ENCODE results near the gene YPEL1. TPM values are rescaled to one million over a fixed set of nuclear protein-coding genes. Genes with fewer than 3 reads are reported as not detected.

The YPEL1 gene
- total and polyA plus RNA-seq, 10 of the 15 experiments (the other 5 are each of a cell fraction or from before 2014, with no cell fraction given): 0.13 to 5.0 (median 1.6) TPM

- TF ChIP-seq TAF1 (IDR thresholded peaks at IDR 0.05; ENCODE audit: borderline replicate concordance, low read depth, low read length): no peak
- TF ChIP-seq E2F4 (IDR thresholded peaks at IDR 0.05; ENCODE audit: low read depth, low read length): no peak
- no peak for TF ChIP-seq SMARCA5 (IDR thresholded peaks at IDR 0.05)
- no peak for TF ChIP-seq NR2F1 (conservative IDR thresholded peaks at IDR 0.05)
- no peak for TF ChIP-seq ZNF24 (IDR thresholded peaks at IDR 0.05)
- no peak for TF ChIP-seq MAX (IDR thresholded peaks at IDR 0.05; ENCODE audit: low read depth, low read length)
- no peak for TF ChIP-seq BRCA1 (IDR thresholded peaks at IDR 0.05; ENCODE audit: low read depth, low read length)
- TF ChIP-seq ZZZ3 (IDR thresholded peaks at IDR 0.05; ENCODE audit: control insufficient read depth, insufficient read length, low read depth): no peak
- TF ChIP-seq FOS (IDR thresholded peaks at IDR 0.05; ENCODE audit: borderline replicate concordance, extremely low read depth, insufficient read length): no peak
- no peak for TF ChIP-seq NFIC (IDR thresholded peaks at IDR 0.05; ENCODE audit: low read depth, low read length)
- TF ChIP-seq MYB (IDR thresholded peaks at IDR 0.05; ENCODE audit: borderline replicate concordance, low read depth, low read length): no peak
- no peak for TF ChIP-seq POLR2A (IDR thresholded peaks at IDR 0.05; ENCODE audit: low read depth, low read length)
- no peak for TF ChIP-seq STAT1 (conservative IDR thresholded peaks at IDR 0.05)
- no peak for TF ChIP-seq E2F8 (IDR thresholded peaks at IDR 0.05; ENCODE audit: low read depth, partially characterized antibody)
- TF ChIP-seq RELA (IDR thresholded peaks at IDR 0.05; ENCODE audit: borderline replicate concordance, partially characterized antibody): no peak
- TF ChIP-seq EGR1 (IDR thresholded peaks at IDR 0.05; ENCODE audit: borderline replicate concordance in 1 of 2, low read depth in 2 of 2, low read length in 2 of 2): no peak
- TF ChIP-seq IRF3 (IDR thresholded peaks at IDR 0.05): no peak
- no peak for TF ChIP-seq SREBF2 (IDR thresholded peaks at IDR 0.05; ENCODE audit: low read length)
- Histone ChIP-seq H3K9ac (ENCODE audit: control insufficient read depth, insufficient read depth, low read length) (no peak overlapping the region), H3K4me2 (ENCODE audit: control insufficient read depth, insufficient read depth) (no peak overlapping the region), H3K36me3 (ENCODE audit: control insufficient read depth in 2 of 2, insufficient read depth in 2 of 2, low read length in 1 of 2) (peaks cover 7 to 26% of the 10 kb centered on the region in 2 experiments; a peak in 3 of 4 replicates), H3K4me3 (no peak overlapping the region), H3K79me2 (ENCODE audit: control insufficient read depth, insufficient read depth, low read length) (no peaks in the 10 kb centered on the region), H3K4me1 (ENCODE audit: control insufficient read depth, insufficient read depth, low read length) (peaks cover 13% of the 10 kb centered on the region), H4K20me1 (ENCODE audit: control insufficient read depth, insufficient read depth) (no peaks in the 10 kb centered on the region), H2AFZ (ENCODE audit: control insufficient read depth, low read depth, low read length) (no peak overlapping the region), H3K27ac (ENCODE audit: control insufficient read depth, insufficient read depth) (no peak overlapping the region), H3K9me3 (replicated peaks; ENCODE audit: control insufficient read depth, insufficient read depth, low read length) (no peaks in the 10 kb centered on the region), H3K27me3 (replicated peaks in 1 of 2; ENCODE audit: control insufficient read depth in 2 of 2, insufficient read depth in 2 of 2, low read length in 1 of 2) (no peaks in the 10 kb centered on the region)
- ChIA-PET CTCF (no interaction called here), SMC1A (ENCODE audit: uncharacterized antibody, unreplicated experiment) (interaction anchor here (0.6 kb wide), 1 partner anchor 65 kb away, joined by 3 read pairs; no protein-coding TSS in a partner anchor), POLR2A (interaction anchor here (0.6 kb wide), 1 partner anchor 256 kb away, joined by 3 read pairs; no protein-coding TSS in a partner anchor), RAD21 (ENCODE audit: unreplicated experiment) (no interaction called here)
- DNase-seq (ENCODE audit: low read depth, low spot score) (no peak), FAIRE-seq (no peak), ATAC-seq (no peak)
- intact Hi-C loops (cut with micrococcal nuclease; ENCODE audit: unreplicated experiment): no loop called here
- in situ Hi-C loops (cut with MboI): no loop called here
- 90% methylated on average over 13 of the region's 14 CpGs for WGBS (ENCODE audit: insufficient coverage, insufficient replicate concordance, low lambda C conversion rate, missing lambda C conversion rate)
- BruUV-seq (replicated peaks): no TSS peak
Measured at GRCh38 chr22:21694394-21694793, 41.2 kb downstream of the YPEL1 start.

Data from GM12878 (cell line).